Lung (tissue), 12 donors: ENCODE measurements around the gene ASB8. TPM values are rescaled to one million over a fixed set of nuclear protein-coding genes. Genes with fewer than 3 reads are reported as not detected.
"Not testable (repeated sequence)": the region's sequence is repeated elsewhere in the genome, so short reads cannot be mapped to it uniquely, and the experiment has no call there.

ENCODE experiments used
- ATAC-seq: fragments of 200-7000 bp; cut with Tn5 transposase; one replicate; pipeline ENCODE4 v1.9.1; 2020; ENCODE audit warnings: moderate number of reproducible peaks; ENCODE audit not compliant: insufficient read depth, low FRiP score
- DNase-seq, 3 donors: peaks; one replicate each; pipeline ENCODE4 v3.0.0-alpha.2; 2013 to 2017
- H3K27ac ChIP-seq, 2 donors: one replicate each; pipeline ENCODE4 v1.5.1; 2013; ENCODE audit warnings: mild to moderate bottlenecking in 2 of 2, moderate library complexity in 2 of 2, control low read depth in 1 of 2, inconsistent platforms in 1 of 2, low read depth in 1 of 2, low read length in 1 of 2
- H3K27me3 ChIP-seq, 3 donors: one replicate each; pipeline ENCODE4 v1.5.1; 2013; ENCODE audit warnings: low read length in 2 of 3; ENCODE audit not compliant: control insufficient read depth in 3 of 3, insufficient read depth in 3 of 3
- H3K36me3 ChIP-seq, 4 donors: one replicate each; pipeline ENCODE4 v1.5.1; 2013; ENCODE audit warnings: low read length in 4 of 4, mild to moderate bottlenecking in 1 of 4, moderate library complexity in 1 of 4; ENCODE audit not compliant: control insufficient read depth in 4 of 4, insufficient read depth in 4 of 4
- H3K4me1 ChIP-seq, 5 donors: one replicate each; pipeline ENCODE4 v1.5.1; 2013; ENCODE audit warnings: low read length in 5 of 5, mild to moderate bottlenecking in 2 of 5, moderate library complexity in 1 of 5; ENCODE audit not compliant: control insufficient read depth in 5 of 5, insufficient read depth in 5 of 5
- H3K4me3 ChIP-seq: one replicate; pipeline ENCODE4 v1.5.1; 2013; ENCODE audit warnings: mild to moderate bottlenecking, control low read depth, moderate library complexity
- H3K9ac ChIP-seq, 2 donors: one replicate each; pipeline ENCODE4 v1.5.1; 2013; ENCODE audit warnings: low read length in 2 of 2, control low read depth in 1 of 2; ENCODE audit not compliant: insufficient read depth in 1 of 2
- H3K9me3 ChIP-seq, 4 donors: one replicate each; pipeline ENCODE4 v1.5.1; 2013; ENCODE audit warnings: low read length in 3 of 4, mild to moderate bottlenecking in 1 of 4, moderate library complexity in 1 of 4; ENCODE audit not compliant: control insufficient read depth in 4 of 4, insufficient read depth in 3 of 4
- WGBS, 2 donors: extraction: QIAGEN DNeasy Blood & Tissue Kit; methylation state at CpG; one replicate each; pipeline ENCODE4 v1.1.7; 2013; 5-methylcytosine and 5-hydroxymethylcytosine counted together
- polyA plus RNA-seq, 2 donors: library from polyadenylated mRNA; stranded (reverse); fragments of 200-250 nt; gene quantifications; one replicate each; pipeline ENCODE4 v1.2.1, GENCODE V29; 2013
- total RNA-seq, 2 donors: library from RNA; depleted of rRNA in 1 of 2; stranded (reverse); fragments of >200 nt in 1 of 2; gene quantifications; one replicate each; pipeline ENCODE4 v1.2.1, GENCODE V29; 2014 to 2021
- TF ChIP-seq, protein P1 (sequence below): IDR thresholded peaks from 2 replicates; pipeline ENCODE4 v1.5.1; 2012; ENCODE audit warnings: mild to moderate bottlenecking; ENCODE audit errors: control extremely low read depth, extremely low read depth
- donor health status: control.
- donor health status: control.
- donor health status: Bipolar disorder and iron deficiency.
- donor health status: healthy.
- donor health status: DM: yes; HTN: yes; CAD: no.

The ASB8 gene
- total and polyA plus RNA-seq, 4 donors: 12.0 to 55.1 (median 26.9) TPM

DNA sequence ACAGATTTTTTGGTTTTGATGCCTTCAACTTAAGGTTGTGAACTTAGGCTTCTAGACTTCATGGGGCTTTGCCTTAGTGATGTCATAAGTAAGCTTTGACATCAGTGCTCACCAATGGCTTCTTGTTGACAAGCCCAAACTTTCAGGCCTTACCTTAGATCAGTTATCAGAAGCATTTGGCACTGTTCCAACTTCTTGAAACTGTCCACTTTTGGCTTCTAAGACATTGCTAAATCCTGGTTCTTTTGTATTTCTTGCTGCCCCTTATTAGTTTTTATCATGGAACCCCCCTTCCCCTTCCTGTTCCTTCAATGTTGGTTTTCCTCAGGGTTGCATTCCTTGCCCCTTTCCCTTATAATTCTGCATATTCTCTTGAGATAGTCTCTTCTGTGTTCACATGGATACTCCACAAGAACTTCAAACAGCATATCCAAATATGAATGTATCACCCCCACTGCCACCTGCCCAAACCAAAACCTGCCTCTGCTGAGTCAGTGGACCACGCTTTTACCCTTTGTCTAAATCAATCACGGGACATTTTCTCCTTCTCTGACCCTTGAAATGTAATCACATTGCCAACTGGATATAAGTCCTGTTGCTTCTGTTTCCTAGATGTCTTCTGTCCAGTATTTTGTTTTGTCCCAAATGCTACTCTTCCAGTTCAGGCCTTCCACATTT lies 30.2 kb downstream of the ASB8 start:
- Histone ChIP-seq H3K9me3 (peaks cover 0 to 2% (median 0%) of the 10 kb centered on the region in 4 donors), H3K27ac (peak overlapping the region in 1 of 2 donors; percentile 74), H3K36me3 (peaks cover 6 to 34% (median 21%) of the 10 kb centered on the region in 4 donors), H3K9ac (no peak overlapping the region), H3K4me3 (no peak overlapping the region), H3K27me3 (no peaks in the 10 kb centered on the region), H3K4me1 (peaks cover 0 to 36% (median 0%) of the 10 kb centered on the region in 5 donors)
- no peak for DNase-seq
- TF ChIP-seq, protein P1, sequence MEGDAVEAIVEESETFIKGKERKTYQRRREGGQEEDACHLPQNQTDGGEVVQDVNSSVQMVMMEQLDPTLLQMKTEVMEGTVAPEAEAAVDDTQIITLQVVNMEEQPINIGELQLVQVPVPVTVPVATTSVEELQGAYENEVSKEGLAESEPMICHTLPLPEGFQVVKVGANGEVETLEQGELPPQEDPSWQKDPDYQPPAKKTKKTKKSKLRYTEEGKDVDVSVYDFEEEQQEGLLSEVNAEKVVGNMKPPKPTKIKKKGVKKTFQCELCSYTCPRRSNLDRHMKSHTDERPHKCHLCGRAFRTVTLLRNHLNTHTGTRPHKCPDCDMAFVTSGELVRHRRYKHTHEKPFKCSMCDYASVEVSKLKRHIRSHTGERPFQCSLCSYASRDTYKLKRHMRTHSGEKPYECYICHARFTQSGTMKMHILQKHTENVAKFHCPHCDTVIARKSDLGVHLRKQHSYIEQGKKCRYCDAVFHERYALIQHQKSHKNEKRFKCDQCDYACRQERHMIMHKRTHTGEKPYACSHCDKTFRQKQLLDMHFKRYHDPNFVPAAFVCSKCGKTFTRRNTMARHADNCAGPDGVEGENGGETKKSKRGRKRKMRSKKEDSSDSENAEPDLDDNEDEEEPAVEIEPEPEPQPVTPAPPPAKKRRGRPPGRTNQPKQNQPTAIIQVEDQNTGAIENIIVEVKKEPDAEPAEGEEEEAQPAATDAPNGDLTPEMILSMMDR: no peak
- WGBS, 2 donors: 94 to 96% methylated on average over 2 of the region's 2 CpGs
- no peak for ATAC-seq

DNA sequence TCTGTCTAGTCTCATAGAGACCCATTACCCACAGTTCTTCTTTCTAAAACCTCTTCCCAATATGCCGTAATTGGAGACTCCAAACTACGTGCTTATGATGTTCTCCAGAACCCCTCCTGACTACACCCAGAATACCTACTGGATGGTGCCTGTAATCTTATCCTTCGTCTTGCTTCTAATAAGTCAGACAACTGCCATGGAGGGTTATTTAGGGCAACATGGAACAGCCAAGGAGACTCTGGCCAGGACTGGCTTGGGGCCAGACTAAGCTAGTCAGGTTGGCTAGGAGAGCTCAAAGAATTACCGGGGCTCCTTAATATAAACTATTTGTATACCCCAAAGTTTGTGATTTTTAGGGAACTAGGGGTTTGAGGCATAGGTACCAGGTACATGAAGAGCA lies 31.3 kb downstream of the ASB8 start:
- H3K4me3 ChIP-seq: no peak overlapping the region
- ATAC-seq: no peak
- peaks cover 0 to 34% (median 0%) of the 10 kb centered on the region in 5 donors for H3K4me1 ChIP-seq
- H3K9ac ChIP-seq: no peak overlapping the region
- peak overlapping the region in 1 of 2 donors; percentile 74 for H3K27ac ChIP-seq
- peaks cover 3 to 29% (median 18%) of the 10 kb centered on the region in 4 donors for H3K36me3 ChIP-seq
- WGBS, 2 donors: 91 to 96% methylated on average over 4 of the region's 4 CpGs
- TF ChIP-seq, protein P1: no peak
- no peak for DNase-seq
- H3K27me3 ChIP-seq: no peaks in the 10 kb centered on the region
- peaks cover 0 to 2% (median 0%) of the 10 kb centered on the region in 4 donors for H3K9me3 ChIP-seq

DNA sequence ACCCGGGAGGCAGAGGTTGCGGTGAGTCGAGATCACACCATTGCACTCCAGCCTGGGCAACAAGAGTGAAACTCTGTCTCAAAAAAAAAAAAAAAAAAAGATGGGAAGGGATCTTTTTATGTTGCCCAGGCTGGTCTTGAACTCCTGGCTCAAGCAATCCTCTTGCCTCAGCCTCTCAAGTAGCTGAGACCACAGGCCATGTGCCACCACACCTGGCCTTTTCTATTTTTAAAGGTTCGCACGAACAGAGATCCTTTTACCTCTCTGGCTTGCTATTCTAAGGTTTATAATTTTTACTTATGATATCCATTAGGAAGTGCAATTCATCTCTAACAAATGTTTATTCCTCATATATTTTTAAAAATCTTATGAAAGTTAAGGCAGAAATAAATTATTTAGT lies 31.8 kb downstream of the ASB8 start:
- Histone ChIP-seq H3K4me1 (peaks cover 0 to 31% (median 0%) of the 10 kb centered on the region in 5 donors), H3K36me3 (peaks cover 3 to 29% (median 16%) of the 10 kb centered on the region in 4 donors), H3K27ac (peak overlapping the region in 1 of 2 donors; percentile 83)
- not testable (repeated sequence) for H3K4me3 ChIP-seq, H3K27me3 ChIP-seq, DNase-seq, H3K9me3 ChIP-seq, H3K9ac ChIP-seq, ATAC-seq
- 94 to 97% methylated on average over 2 to 5 of the region's 5 CpGs for WGBS, 2 donors

DNA sequence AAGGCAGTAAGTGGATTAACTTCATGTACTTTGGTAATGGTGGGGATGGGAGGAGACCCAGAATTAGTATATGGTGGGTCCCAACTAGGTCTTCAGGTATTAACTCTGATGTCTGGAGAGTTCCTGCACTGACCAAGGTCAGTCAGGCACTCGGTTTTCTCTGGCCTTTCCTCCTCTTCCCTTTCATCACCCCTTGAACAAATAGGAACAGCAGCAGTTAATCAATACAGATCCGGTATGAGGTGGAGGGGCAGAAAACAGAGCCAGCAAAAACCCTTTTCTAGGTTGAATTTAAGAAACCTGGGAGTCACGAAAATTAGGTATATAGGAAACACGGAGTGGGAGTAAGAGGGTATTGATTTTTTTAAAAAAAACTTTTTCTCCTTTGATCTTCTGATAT lies 34.1 kb downstream of the ASB8 start:
- TF ChIP-seq, protein P1: no peak
- Histone ChIP-seq H3K4me1 (peaks cover 0 to 23% (median 4%) of the 10 kb centered on the region in 5 donors), H3K36me3 (peaks cover 3 to 23% (median 11%) of the 10 kb centered on the region in 4 donors), H3K4me3 (no peak overlapping the region), H3K27me3 (no peaks in the 10 kb centered on the region), H3K9me3 (peaks cover 0 to 2% (median 0%) of the 10 kb centered on the region in 4 donors), H3K27ac (peak overlapping the region in 1 of 2 donors; percentile 73), H3K9ac (no peak overlapping the region)
- DNase-seq (no peak), ATAC-seq (no peak)
- 86 to 97% methylated on average over 4 of the region's 4 CpGs for WGBS, 2 donors
